WERI-Rb-1 (cell line): Measurements from ENCODE around the gene INTS2.
"Not testable (repeated sequence)": the region's sequence is repeated elsewhere in the genome, so short reads cannot be mapped to it uniquely, and the experiment has no call there.

Experiments used
- DNase-seq: peaks from one replicate; pipeline ENCODE4 v3.0.0-alpha.2; 2020
- H3K27ac ChIP-seq: fragments of 250-450 bp; sonication (Bioruptor Pico); 2 replicates; pipeline ENCODE4 v1.5.1; 2020; ENCODE audit warnings: mild to moderate bottlenecking, moderate library complexity
- H3K27me3 ChIP-seq: fragments of 250-450 bp; sonication (Bioruptor Pico); 2 replicates; pipeline ENCODE4 v1.5.1; 2021; ENCODE audit warnings: mild to moderate bottlenecking, low read depth, moderate library complexity; ENCODE audit not compliant: insufficient read depth, severe bottlenecking
- H3K36me3 ChIP-seq: fragments of 250-450 bp; sonication (Bioruptor Pico); 2 replicates; pipeline ENCODE4 v1.5.1; 2020; ENCODE audit warnings: mild to moderate bottlenecking, moderate library complexity
- H3K4me3 ChIP-seq: 2 replicates; pipeline ENCODE4 v1.5.1; 2011; ENCODE audit warnings: low read depth, mild to moderate bottlenecking, control low read depth, low read length
- H3K9me3 ChIP-seq: fragments of 250-450 bp; sonication (Bioruptor Pico); 2 replicates; pipeline ENCODE4 v1.5.1; 2021; ENCODE audit warnings: mild to moderate bottlenecking, moderate library complexity; ENCODE audit not compliant: severe bottlenecking
- CTCF ChIP-seq: IDR thresholded peaks from 2 replicates; pipeline ENCODE4 v1.5.1; 2011; ENCODE audit warnings: low read depth, mild to moderate bottlenecking, control low read depth, inconsistent platforms, low read length

The INTS2 gene

GRCh38 chr17:61904094-61904710 lies 23.6 kb downstream of the INTS2 start:
- Histone ChIP-seq H3K27ac (no peak overlapping the region), H3K36me3 (peaks cover 79% of the 10 kb centered on the region), H3K9me3 (no peaks in the 10 kb centered on the region), H3K27me3 (no peaks in the 10 kb centered on the region), H3K4me3 (no peak overlapping the region)
- TF ChIP-seq CTCF, result no peak
- no peak for DNase-seq

GRCh38 chr17:61903251-61903650 lies 24.5 kb downstream of the INTS2 start:
- Histone ChIP-seq H3K27ac (no peak overlapping the region), H3K9me3 (no peaks in the 10 kb centered on the region), H3K27me3 (no peaks in the 10 kb centered on the region), H3K4me3 (no peak overlapping the region), H3K36me3 (peaks cover 84% of the 10 kb centered on the region)
- no peak for DNase-seq
- TF ChIP-seq CTCF, result no peak

GRCh38 chr17:61897548-61898180 lies 30.1 kb downstream of the INTS2 start:
- Histone ChIP-seq H3K27ac (no peak overlapping the region), H3K36me3 (peaks cover 75% of the 10 kb centered on the region), H3K4me3 (no peak overlapping the region)

GRCh38 chr17:61895391-61895790 lies 32.4 kb downstream of the INTS2 start:
- Histone ChIP-seq H3K36me3 (peaks cover 71% of the 10 kb centered on the region), H3K4me3 (no peak overlapping the region), H3K9me3 (no peaks in the 10 kb centered on the region), H3K27me3 (no peaks in the 10 kb centered on the region), H3K27ac (no peak overlapping the region)
- no peak for DNase-seq
- no peak for TF ChIP-seq CTCF

More at GRCh38 chr17:61897548-61898180, 30.1 kb downstream of the INTS2 start:
- TF ChIP-seq CTCF, result no peak
- DNase-seq, result no peak
- H3K9me3 ChIP-seq, result no peaks in the 10 kb centered on the region
- no peaks in the 10 kb centered on the region for H3K27me3 ChIP-seq

GRCh38 chr17:61894310-61894709 lies 33.5 kb downstream of the INTS2 start:
- not testable (repeated sequence) for H3K27me3 ChIP-seq, DNase-seq, H3K9me3 ChIP-seq, H3K27ac ChIP-seq, H3K4me3 ChIP-seq
- peaks cover 75% of the 10 kb centered on the region for H3K36me3 ChIP-seq

GRCh38 chr17:61887733-61888132 lies 40.0 kb downstream of the INTS2 start:
- H3K36me3 ChIP-seq, result peaks cover 68% of the 10 kb centered on the region
- H3K9me3 ChIP-seq, H3K27me3 ChIP-seq, DNase-seq, H3K4me3 ChIP-seq, H3K27ac ChIP-seq: not testable (repeated sequence)

- DNase-seq, H3K27me3 ChIP-seq, H3K27ac ChIP-seq, H3K9me3 ChIP-seq, H3K4me3 ChIP-seq: not testable (repeated sequence)
- peaks cover 67% of the 10 kb centered on the region for H3K36me3 ChIP-seq
These were observed 41.9 kb downstream of the INTS2 start for GRCh38 chr17:61885865-61886264.
